GM21390 (cell line): Measurements from ENCODE around the gene PRR20G.

Experiments used
- ATAC-seq: cut with Tn5 transposase; IDR thresholded peaks from one replicate; pipeline ENCODE4 v1.9.1; 2021; ENCODE audit not compliant: unreplicated experiment

Gene PRR20G

GRCh38 chr3:127264794-127265514 is 22.9 kb downstream of the PRR20G start:
- ATAC-seq = no peak

- ATAC-seq = no peak
Observed at GRCh38 chr3:127264292-127264691, 23.6 kb downstream of the PRR20G start.

- no peak for ATAC-seq
Observed at GRCh38 chr3:127263586-127264231, 24.1 kb downstream of the PRR20G start.

- ATAC-seq = no peak
Observed at GRCh38 chr3:127263037-127263436, 24.8 kb downstream of the PRR20G start.

- ATAC-seq = no peak
Observed at GRCh38 chr3:127262533-127262932, 25.3 kb downstream of the PRR20G start.

GRCh38 chr3:127261925-127262324 is 25.9 kb downstream of the PRR20G start:
- no peak for ATAC-seq

DNA sequence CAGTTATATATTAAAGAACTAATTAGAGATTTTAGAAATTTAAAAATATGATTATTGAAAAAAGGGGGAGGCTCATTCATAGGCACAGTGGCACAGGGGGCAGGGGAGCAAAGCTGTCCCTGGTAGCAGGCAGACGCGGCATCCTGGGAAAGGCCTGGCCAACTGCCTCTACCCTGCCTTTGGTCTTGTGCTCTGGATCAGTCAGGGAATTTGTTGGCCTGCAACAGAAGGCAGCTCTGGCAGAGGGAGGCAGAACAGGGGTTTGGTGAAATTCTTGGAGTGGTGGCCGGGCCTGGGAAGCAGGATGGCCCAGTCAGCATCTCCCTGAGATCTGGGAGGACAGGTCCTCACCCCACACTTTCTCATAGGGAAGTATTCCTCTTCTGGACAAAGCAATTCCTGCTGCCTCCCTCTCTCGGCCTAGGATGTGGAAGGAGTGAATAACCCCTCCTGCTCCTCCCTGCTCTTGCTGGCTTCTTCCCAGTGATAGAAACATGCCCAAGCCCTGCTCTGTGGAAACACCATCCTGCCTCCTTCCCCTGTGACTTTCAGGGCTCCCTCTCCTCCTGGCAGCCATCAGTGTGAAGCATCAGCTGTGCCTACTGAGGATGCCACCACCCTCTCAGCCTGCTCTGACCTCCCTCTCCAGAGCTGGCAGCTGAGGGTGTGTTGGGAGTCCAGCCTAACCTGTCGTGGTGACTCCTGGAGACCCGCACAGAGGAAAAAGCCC is 26.9 kb downstream of the PRR20G start:
- no peak for ATAC-seq

DNA sequence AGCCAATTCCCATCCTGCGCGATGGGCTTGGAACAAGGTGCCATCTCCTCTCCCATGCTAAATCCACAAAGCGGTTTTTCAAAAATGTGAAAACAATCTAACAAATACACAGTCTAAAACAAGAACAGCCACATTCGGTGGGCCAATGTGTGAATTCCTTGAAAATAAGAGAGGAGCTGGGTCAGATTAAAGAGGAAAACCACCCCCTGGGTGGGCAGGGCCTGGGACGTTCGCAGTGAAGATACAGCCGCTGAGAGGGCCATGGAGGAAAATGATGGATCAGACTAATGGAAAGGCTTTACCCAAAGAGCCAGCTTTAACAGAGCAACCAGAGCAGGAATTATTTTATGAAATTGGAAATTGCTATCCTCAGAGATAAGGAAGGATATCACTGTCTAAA is 27.4 kb downstream of the PRR20G start:
- no peak for ATAC-seq

GRCh38 chr3:127259882-127260281 is 28.0 kb downstream of the PRR20G start:
- no peak for ATAC-seq

DNA sequence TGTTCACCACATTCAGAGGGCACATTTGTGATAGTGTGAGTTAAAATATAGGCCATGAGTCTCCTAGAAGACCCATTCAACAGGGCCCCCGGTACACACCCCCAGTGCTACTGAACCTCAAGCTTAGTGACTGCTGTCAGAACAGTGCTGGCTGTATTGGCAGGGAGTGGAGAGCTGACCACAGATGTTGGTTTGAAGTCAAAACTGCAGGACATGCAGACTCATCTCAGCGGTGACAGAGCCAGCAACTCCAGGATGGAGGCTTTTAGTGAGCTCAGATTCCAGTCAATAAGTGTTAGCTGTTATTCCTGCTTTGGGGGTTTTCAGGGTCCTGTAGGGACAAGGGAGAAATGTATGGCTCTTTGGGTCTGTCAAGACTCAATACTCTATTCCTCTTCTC is 29.1 kb downstream of the PRR20G start:
- no peak for ATAC-seq

GRCh38 chr3:127257351-127257750 is 30.5 kb downstream of the PRR20G start:
- no peak for ATAC-seq

DNA sequence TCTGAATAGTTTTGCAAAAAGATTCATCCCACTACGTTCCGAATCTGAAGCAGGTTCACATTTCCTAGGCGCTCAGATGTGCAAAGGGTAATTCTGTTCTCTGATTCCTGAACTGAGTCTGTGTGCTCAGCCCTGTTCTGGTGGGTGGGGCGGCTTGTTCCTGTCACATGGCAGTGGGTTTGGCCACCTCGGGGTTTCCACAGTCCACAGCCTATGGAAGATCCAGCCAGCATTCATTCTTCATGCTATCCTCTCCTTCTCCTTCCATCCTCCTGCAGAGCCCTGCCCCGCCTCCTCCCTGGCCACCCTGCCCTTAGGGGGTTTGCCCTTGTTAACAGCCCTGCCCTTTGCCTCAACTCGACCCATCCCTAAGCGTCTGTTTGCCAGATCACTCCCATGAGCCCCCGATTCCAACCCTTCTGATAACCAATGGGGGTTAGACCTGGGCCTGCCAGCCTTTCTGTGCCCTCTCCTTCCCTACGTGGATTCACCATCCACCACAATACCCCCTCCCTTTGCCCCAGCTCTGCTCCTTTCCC is 31.0 kb downstream of the PRR20G start:
- ATAC-seq = no peak

DNA sequence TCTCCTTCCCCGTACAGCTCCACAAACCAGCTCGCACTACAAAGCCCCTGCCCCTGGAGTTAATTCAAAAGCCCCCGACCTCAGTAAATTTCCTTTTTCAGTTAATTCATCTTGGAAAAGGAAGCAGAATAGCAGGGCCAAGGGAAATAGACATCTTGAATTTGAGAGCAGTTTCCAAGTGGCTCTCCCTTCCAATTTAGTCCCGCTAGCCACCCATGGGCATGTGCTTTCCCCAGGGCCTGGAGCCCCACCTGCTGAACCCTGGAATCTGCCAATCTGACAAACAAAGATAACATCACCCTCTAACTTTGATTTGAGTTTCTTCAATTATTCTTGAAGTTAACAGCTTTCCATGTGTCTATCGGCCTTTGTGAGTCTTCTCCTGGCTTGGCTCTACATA is 31.7 kb downstream of the PRR20G start:
- ATAC-seq = no peak

DNA sequence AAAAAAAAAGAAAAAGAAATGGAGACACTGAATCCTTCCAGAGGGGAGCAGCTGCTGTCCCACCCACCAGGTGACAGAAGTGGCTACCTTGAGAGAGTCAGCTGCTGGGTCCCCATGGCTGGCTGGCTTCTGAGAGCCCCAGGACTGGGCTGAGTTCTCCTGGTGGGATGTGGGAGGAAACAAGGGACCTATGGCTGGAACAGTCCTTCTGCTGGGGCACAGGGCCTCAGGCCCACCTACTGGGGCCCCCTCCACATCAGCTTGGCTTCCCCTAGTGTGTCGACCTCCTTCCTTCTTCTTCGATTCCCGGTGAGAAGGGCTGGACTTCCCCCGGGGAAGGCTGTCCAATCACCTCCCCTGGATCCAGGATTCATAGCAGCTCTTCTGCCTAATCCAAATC is 32.3 kb downstream of the PRR20G start:
- ATAC-seq = no peak

DNA sequence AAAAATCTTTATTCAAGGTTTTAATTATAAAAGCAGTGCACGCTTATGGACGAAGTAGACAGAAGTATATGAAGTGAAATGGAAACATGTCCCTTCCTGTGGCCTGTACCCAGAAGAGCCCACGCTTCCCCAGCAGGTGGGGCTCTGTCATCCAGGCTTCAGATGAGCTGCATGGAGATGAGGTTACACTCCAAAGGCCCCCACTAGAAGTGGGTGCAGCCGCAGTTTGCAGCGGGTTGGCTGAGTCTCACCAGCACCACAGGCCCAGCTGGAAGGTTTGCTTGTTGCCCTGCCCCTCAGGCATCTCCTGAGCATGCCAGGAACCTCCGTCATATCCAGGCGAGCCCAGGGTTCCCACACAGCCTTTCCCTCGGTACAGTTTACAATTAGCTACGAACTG is 33.1 kb downstream of the PRR20G start:
- no peak for ATAC-seq

DNA sequence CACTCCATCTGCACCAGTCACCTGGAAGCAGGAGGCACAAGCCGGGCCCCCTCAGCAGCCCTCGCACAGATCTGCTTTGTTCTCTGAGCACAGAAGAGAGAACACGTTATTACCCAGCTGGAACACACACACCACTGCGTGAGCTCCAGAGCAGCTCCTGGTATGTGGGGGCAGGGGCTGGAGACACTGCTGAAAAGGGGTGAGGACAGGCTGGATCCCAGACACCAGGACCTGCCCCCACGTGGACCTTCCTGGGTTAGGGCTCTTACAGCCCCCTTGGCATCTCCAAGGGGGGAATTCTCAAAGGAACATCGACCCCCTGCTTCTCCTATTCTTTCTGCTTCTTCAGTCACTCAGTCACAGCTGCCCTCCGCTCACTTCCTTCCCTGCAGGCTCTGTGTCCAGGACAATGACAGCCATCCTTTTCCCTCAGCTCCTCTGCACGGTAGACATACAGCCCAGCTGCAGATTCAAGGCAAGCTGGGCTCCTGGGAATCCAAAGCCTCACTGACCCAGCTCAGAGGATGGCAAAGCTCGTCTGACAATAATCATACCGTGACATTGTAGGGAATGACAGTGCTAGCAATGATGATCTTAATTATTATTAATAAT is 33.7 kb downstream of the PRR20G start:
- ATAC-seq = no peak

- no peak for ATAC-seq
Observed at GRCh38 chr3:127253491-127253890, 34.4 kb downstream of the PRR20G start.

DNA sequence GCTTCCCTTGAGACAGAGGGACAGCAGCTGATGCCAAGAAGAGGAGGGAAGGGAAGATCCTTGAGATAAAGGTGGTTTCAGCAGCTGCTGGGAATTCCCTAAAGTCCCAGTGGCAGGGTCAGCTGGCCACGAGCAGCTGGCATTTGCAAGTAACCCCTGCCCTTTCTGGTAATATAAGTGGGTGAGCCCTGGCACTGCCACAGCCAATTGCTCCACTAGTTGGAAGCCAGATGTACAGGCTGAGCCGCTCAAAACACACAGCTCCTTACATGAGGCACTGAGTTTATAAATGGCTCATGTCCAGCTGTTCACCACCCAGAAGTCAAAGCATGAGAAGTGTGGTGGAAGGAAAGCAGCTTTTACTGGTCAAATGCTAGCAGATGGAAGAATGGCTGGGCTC is 35.4 kb downstream of the PRR20G start:
- ATAC-seq = no peak

- ATAC-seq = no peak
Observed at GRCh38 chr3:127250032-127250431, 37.8 kb downstream of the PRR20G start.

DNA sequence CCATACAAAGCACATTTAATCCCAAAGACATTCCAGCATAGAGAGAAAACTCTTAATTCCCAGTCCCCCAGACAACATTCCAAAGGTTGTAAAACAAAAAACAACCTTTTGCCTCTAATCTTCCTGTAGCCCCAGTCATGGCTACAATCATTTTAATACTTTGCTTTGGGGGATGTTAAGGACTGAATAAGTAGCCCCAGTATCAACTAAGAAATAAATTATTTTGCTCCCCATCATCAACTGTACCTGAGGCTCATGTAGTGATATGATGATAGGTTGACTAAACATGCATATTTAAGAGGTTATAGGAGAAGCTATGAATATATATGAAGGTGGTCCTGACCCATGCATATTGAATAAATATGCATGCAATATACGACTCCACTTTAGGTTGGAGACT is 40.6 kb downstream of the PRR20G start:
- ATAC-seq = no peak

DNA sequence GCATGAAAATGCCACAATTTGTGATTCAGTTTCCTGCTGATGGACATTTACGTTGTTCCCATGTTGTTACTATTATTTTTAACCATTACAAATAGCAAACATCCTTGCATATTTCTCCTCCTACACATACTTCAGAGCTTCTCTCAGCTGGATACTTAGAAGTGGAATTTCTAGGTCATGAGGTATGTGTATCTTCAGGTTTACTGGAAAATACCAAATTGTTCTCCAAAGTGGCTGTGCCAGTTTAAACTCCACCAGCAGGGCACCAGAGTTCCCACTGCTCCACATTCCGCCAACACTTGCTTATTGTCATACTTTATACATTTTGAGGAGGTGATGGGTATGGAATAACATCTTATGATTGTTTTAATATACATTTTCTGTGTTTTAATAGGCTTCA is 49.2 kb downstream of the PRR20G start:
- no peak for ATAC-seq

DNA sequence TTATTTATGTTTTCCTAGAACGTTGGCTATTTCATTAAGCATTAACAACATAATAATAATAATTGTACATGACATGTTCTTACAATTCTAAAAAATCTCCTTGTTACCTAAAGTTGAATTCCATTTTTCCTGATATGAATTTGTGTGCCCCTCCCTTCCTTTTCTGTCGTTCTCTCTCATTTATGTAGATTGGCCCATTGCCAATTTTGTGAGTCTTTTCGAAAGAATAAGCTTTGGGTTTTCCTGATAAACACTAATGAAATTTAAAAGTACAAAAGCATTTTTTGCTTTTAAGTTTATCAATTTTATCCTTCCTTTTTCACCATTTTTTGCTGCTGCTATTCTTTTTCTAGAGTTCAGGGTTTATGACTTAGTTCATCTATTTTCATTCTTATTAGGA is 50.0 kb downstream of the PRR20G start:
- ATAC-seq = no peak
